Measurements from ENCODE around the gene TRAM2. TPM values are rescaled to one million over a fixed set of nuclear protein-coding genes. Genes with fewer than 3 reads are reported as not detected.

The TRAM2 gene
- total and polyA plus RNA-seq, 2 donors (not counting 3 experiments of a cell fraction or from before 2014, with no cell fraction given): 85.7 to 98.6 TPM

GRCh38 chr6:52516943-52517342, 59.9 kb downstream of the TRAM2 start:
- Histone ChIP-seq H3K9me1 (replicated peaks; ENCODE audit: control insufficient read depth, extremely low read depth, insufficient read depth, low read length) (no peaks in the 10 kb centered on the region), H3K9ac (replicated peaks; ENCODE audit: extremely low read depth, insufficient read depth, low read length) (no peak overlapping the region), H3K4me2 (ENCODE audit: insufficient read depth, low read length) (no peak overlapping the region), H3K36me3 (ENCODE audit: control insufficient read depth in 2 of 2, extremely low read depth in 1 of 2, insufficient read depth in 2 of 2, low read length in 2 of 2) (peaks cover 13 to 15% of the 10 kb centered on the region in 2 experiments), H3K79me2 (ENCODE audit: control insufficient read depth, insufficient read depth, low read length) (peaks cover 44% of the 10 kb centered on the region), H3K27me3 (ENCODE audit: control insufficient read depth in 2 of 2, insufficient read depth in 2 of 2, low read length in 2 of 2) (no peaks in the 10 kb centered on the region), H4K20me1 (replicated peaks; ENCODE audit: control insufficient read depth, extremely low read depth, insufficient read depth, low read length) (no peaks in the 10 kb centered on the region), H2AFZ (ENCODE audit: low read depth, low read length) (no peak overlapping the region), H3K4me3 (replicated peaks in 1 of 3; ENCODE audit: insufficient read depth in 1 of 3, low read depth in 1 of 3, low read length in 3 of 3) (no peak overlapping the region), H3K4me1 (ENCODE audit: control insufficient read depth, extremely low read depth, insufficient read depth, low read length) (peaks cover 69% of the 10 kb centered on the region), H3K27ac (ENCODE audit: insufficient read depth, low read depth, low read length) (no peak overlapping the region), H3K9me3 (replicated peaks; ENCODE audit: control insufficient read depth, insufficient read depth, low read length) (no peaks in the 10 kb centered on the region)
- dilution Hi-C loops (cut with MboI; ENCODE audit: extremely low pct_ligation_motif_present, low sequenced_read_pairs) (no loop called here), intact Hi-C loops (cut with micrococcal nuclease) (loop anchor here (10.0 kb wide), 1 partner anchor 478 kb away; the partner anchor contains the start of gene GSTA4)
- FAIRE-seq: no peak
- ChIA-PET POLR2A (interaction anchor here (1.0 kb wide), 1 partner anchor 33 kb away, joined by 3 read pairs; no protein-coding TSS in a partner anchor), CTCF (interaction anchor here (0.7 to 1.2 kb wide), 4 partner anchors 18 to 100 kb away, joined by 3 to 4 read pairs (median 3); partner anchors contain the start of gene TRAM2)
- DNase-seq (ENCODE audit: low read depth, low spot score): no peak
- TF ChIP-seq EZH2 (IDR thresholded peaks at IDR 0.05; ENCODE audit: borderline replicate concordance, low read depth, low read length, severe bottlenecking): no peak
- no peak for TF ChIP-seq POLR2A (IDR thresholded peaks at IDR 0.05; ENCODE audit: low read depth, low read length)
- no peak for TF ChIP-seq FOS (IDR thresholded peaks at IDR 0.05; ENCODE audit: borderline replicate concordance, insufficient read depth, low read length)
- no peak for TF ChIP-seq GATA2 (IDR thresholded peaks at IDR 0.05; ENCODE audit: insufficient read depth, insufficient read length, low read depth, low read length)
- no peak for TF ChIP-seq CTCF (IDR thresholded peaks at IDR 0.05; ENCODE audit: extremely low read depth in 1 of 2, insufficient read depth in 1 of 2, low read depth in 1 of 2, low read length in 2 of 2)
- TF ChIP-seq POLR2AphosphoS5 (IDR thresholded peaks at IDR 0.05; ENCODE audit: insufficient read depth, low read depth, low read length): no peak
- TF ChIP-seq MAX (IDR thresholded peaks at IDR 0.05; ENCODE audit: insufficient read depth, insufficient read length): no peak
- TF ChIP-seq MYC (IDR thresholded peaks at IDR 0.05; ENCODE audit: low read depth, low read length): no peak
- no peak for TF ChIP-seq JUN (IDR thresholded peaks at IDR 0.05; ENCODE audit: borderline replicate concordance, insufficient read depth, insufficient read length, low read depth)
- no TSS peak for BruUV-seq (replicated peaks)

All from endothelial cell of umbilical vein (primary cell).